Activated B cell treated with CpG ODN at 0.5 μM for 24 hours (primary cell): ENCODE results near the gene CYTH1. TPM values are rescaled to one million over a fixed set of nuclear protein-coding genes. Genes with fewer than 3 reads are reported as not detected.
A peak's percentile ranks its signal among the peaks of the same experiment; 100 is the strongest.

Experiments used
- ATAC-seq: fragments of 200-7000 bp; cut with Tn5 transposase; one replicate; pipeline ENCODE4 v1.10.0; 2021; ENCODE audit warnings: low read depth, mild to moderate bottlenecking, moderate library complexity
- CTCF ChIA-PET: fragments of 350-600 bp; sonication (Branson Sonifier 250); formaldehyde crosslinking; loops from one replicate; lab custom pipeline; 2021; ENCODE audit warnings: antibody characterized with exemption; lab: Charles Lee
- POLR2A ChIA-PET: fragments of 350-600 bp; sonication (Branson Sonifier 250); formaldehyde crosslinking; loops from one replicate; lab custom pipeline; 2021; ENCODE audit warnings: antibody characterized with exemption; lab: Charles Lee
- DNase-seq: peaks from one replicate; pipeline ENCODE4 v3.0.0; 2022
- H3K27ac Mint-ChIP-seq: one replicate; pipeline ENCODE4 v1.8.0; 2020; ENCODE audit warnings: mixed read lengths
- H3K27me3 Mint-ChIP-seq: one replicate; pipeline ENCODE4 v1.8.0; 2021; ENCODE audit warnings: mixed read lengths
- H3K36me3 Mint-ChIP-seq: one replicate; pipeline ENCODE4 v1.8.0; 2021; ENCODE audit warnings: low read depth, mixed read lengths
- H3K4me1 Mint-ChIP-seq: one replicate; pipeline ENCODE4 v1.8.0; 2021; ENCODE audit warnings: mixed read lengths
- H3K4me3 Mint-ChIP-seq: one replicate; pipeline ENCODE4 v1.8.0; 2020; ENCODE audit warnings: mild to moderate bottlenecking, mixed read lengths
- H3K9me3 Mint-ChIP-seq: one replicate; pipeline ENCODE4 v1.8.0; 2020; ENCODE audit warnings: mixed read lengths
- CTCF ChIP-seq: fragments of 200-600 bp; IDR thresholded peaks from one replicate; pipeline ENCODE4 v1.8.0; 2022; ENCODE audit warnings: antibody characterized with exemption, mild to moderate bottlenecking
- intact Hi-C: fragments of 100-400 bp; cut with micrococcal nuclease; formaldehyde crosslinking; loops from one replicate; pipeline ENCODE4 v1.15.1; 2024
- total RNA-seq: library from RNA; stranded (reverse); gene quantifications from 2 replicates; pipeline ENCODE4 v1.2.3, GENCODE V29; 2022

Gene CYTH1
- total RNA-seq, 1 donor from 2014 or later = 391 TPM

GRCh38 chr17:78723957-78724356, 58.1 kb downstream of the CYTH1 start:
- peak overlapping the region; percentile 91 for H3K27ac Mint-ChIP-seq
- H3K4me1 Mint-ChIP-seq = peaks cover 97% of the 10 kb centered on the region
- H3K9me3 Mint-ChIP-seq = no peaks in the 10 kb centered on the region
- H3K36me3 Mint-ChIP-seq = peaks cover 52% of the 10 kb centered on the region
- ChIA-PET CTCF (no interaction called here), POLR2A (interaction anchor here (0.8 to 4.5 kb wide), 5 partner anchors 11 to 57 kb away, joined by 3 to 101 read pairs (median 12); partner anchors contain the start of gene CYTH1)
- TF ChIP-seq CTCF = no peak
- no peak overlapping the region for H3K4me3 Mint-ChIP-seq
- H3K27me3 Mint-ChIP-seq = no peaks in the 10 kb centered on the region
- ATAC-seq = no peak
- DNase-seq = no peak
- intact Hi-C loops = no loop called here

- no peaks in the 10 kb centered on the region for H3K9me3 Mint-ChIP-seq
- H3K4me1 Mint-ChIP-seq = peaks cover 99% of the 10 kb centered on the region
- TF ChIP-seq CTCF = no peak
- no peak for DNase-seq
- H3K27me3 Mint-ChIP-seq = no peaks in the 10 kb centered on the region
- ChIA-PET POLR2A (interaction anchor here (0.9 to 4.5 kb wide), 13 partner anchors 7 to 58 kb away, joined by 3 to 101 read pairs (median 9); partner anchors contain the start of gene CYTH1), CTCF (interaction anchor here (0.6 to 2.3 kb wide), 9 partner anchors 10 to 76 kb away, joined by 3 to 15 read pairs (median 4); no protein-coding TSS in a partner anchor)
- peak overlapping the region; percentile 91 for H3K27ac Mint-ChIP-seq
- ATAC-seq = no peak
- intact Hi-C loops = no loop called here
- H3K36me3 Mint-ChIP-seq = peaks cover 50% of the 10 kb centered on the region
- peak overlapping the region; percentile 77 for H3K4me3 Mint-ChIP-seq
These were observed 58.9 kb downstream of the CYTH1 start for GRCh38 chr17:78723001-78723796.

- ATAC-seq (peak; percentile 79), DNase-seq (peak; percentile 69)
- Mint-ChIP-seq H3K4me3 (peak overlapping the region; percentile 77), H3K9me3 (no peaks in the 10 kb centered on the region), H3K36me3 (peaks cover 42% of the 10 kb centered on the region), H3K27ac (peak overlapping the region; percentile 91), H3K27me3 (no peaks in the 10 kb centered on the region), H3K4me1 (peaks cover 99% of the 10 kb centered on the region)
- intact Hi-C loops = loop anchor here (1.0 kb wide), 3 partner anchors 8 to 13 kb away; no protein-coding TSS in a partner anchor
- ChIA-PET POLR2A (interaction anchor here (0.6 to 4.5 kb wide), 15 partner anchors 8 to 764 kb away, joined by 3 to 101 read pairs (median 8); partner anchors contain the start of genes CYTH1 and TNRC6C), CTCF (interaction anchor here (0.9 to 2.3 kb wide), 9 partner anchors 9 to 225 kb away, joined by 3 to 15 read pairs (median 4); no protein-coding TSS in a partner anchor)
- TF ChIP-seq CTCF = no peak
These were observed 59.8 kb downstream of the CYTH1 start for GRCh38 chr17:78722246-78722761.

GRCh38 chr17:78719630-78720298, 62.3 kb downstream of the CYTH1 start:
- H3K9me3 Mint-ChIP-seq = no peaks in the 10 kb centered on the region
- intact Hi-C loops = no loop called here
- peaks cover 99% of the 10 kb centered on the region for H3K4me1 Mint-ChIP-seq
- POLR2A ChIA-PET = interaction anchor here (1.3 to 15.8 kb wide), 4 partner anchors 12 to 122 kb away, joined by 3 to 396 read pairs (median 88); no protein-coding TSS in a partner anchor
- no peak for ATAC-seq
- H3K27ac Mint-ChIP-seq = peak overlapping the region; percentile 78
- DNase-seq = no peak
- H3K27me3 Mint-ChIP-seq = no peaks in the 10 kb centered on the region
- TF ChIP-seq CTCF = no peak
- H3K4me3 Mint-ChIP-seq = peak overlapping the region; percentile 65
- peaks cover 29% of the 10 kb centered on the region for H3K36me3 Mint-ChIP-seq
- CTCF ChIA-PET = interaction anchor here (1.0 to 3.2 kb wide), 3 partner anchors 11 to 17 kb away, joined by 3 to 42 read pairs (median 3); no protein-coding TSS in a partner anchor
